Activated B cell treated with CpG ODN at 0.5 μM for 24 hours (primary cell): Measurements from ENCODE around the gene TGFBR2. TPM values are rescaled to one million over a fixed set of nuclear protein-coding genes. Genes with fewer than 3 reads are reported as not detected.

Experiments used
- ATAC-seq: fragments of 200-7000 bp; cut with Tn5 transposase; one replicate; pipeline ENCODE4 v1.10.0; 2021; ENCODE audit warnings: low read depth, mild to moderate bottlenecking, moderate library complexity
- CTCF ChIA-PET: fragments of 350-600 bp; sonication (Branson Sonifier 250); formaldehyde crosslinking; loops from one replicate; lab custom pipeline; 2021; ENCODE audit warnings: antibody characterized with exemption; lab: Charles Lee
- POLR2A ChIA-PET: fragments of 350-600 bp; sonication (Branson Sonifier 250); formaldehyde crosslinking; loops from one replicate; lab custom pipeline; 2021; ENCODE audit warnings: antibody characterized with exemption; lab: Charles Lee
- DNase-seq: peaks from one replicate; pipeline ENCODE4 v3.0.0; 2022
- H3K27ac Mint-ChIP-seq: one replicate; pipeline ENCODE4 v1.8.0; 2020; ENCODE audit warnings: mixed read lengths
- H3K27me3 Mint-ChIP-seq: one replicate; pipeline ENCODE4 v1.8.0; 2021; ENCODE audit warnings: mixed read lengths
- H3K36me3 Mint-ChIP-seq: one replicate; pipeline ENCODE4 v1.8.0; 2021; ENCODE audit warnings: low read depth, mixed read lengths
- H3K4me1 Mint-ChIP-seq: one replicate; pipeline ENCODE4 v1.8.0; 2021; ENCODE audit warnings: mixed read lengths
- H3K4me3 Mint-ChIP-seq: one replicate; pipeline ENCODE4 v1.8.0; 2020; ENCODE audit warnings: mild to moderate bottlenecking, mixed read lengths
- H3K9me3 Mint-ChIP-seq: one replicate; pipeline ENCODE4 v1.8.0; 2020; ENCODE audit warnings: mixed read lengths
- CTCF ChIP-seq: fragments of 200-600 bp; IDR thresholded peaks from one replicate; pipeline ENCODE4 v1.8.0; 2022; ENCODE audit warnings: antibody characterized with exemption, mild to moderate bottlenecking
- intact Hi-C: fragments of 100-400 bp; cut with micrococcal nuclease; formaldehyde crosslinking; loops from one replicate; pipeline ENCODE4 v1.15.1; 2024
- total RNA-seq: library from RNA; stranded (reverse); gene quantifications from 2 replicates; pipeline ENCODE4 v1.2.3, GENCODE V29; 2022

The TGFBR2 gene
- total RNA-seq, 1 donor from 2014 or later = 104 TPM

DNA sequence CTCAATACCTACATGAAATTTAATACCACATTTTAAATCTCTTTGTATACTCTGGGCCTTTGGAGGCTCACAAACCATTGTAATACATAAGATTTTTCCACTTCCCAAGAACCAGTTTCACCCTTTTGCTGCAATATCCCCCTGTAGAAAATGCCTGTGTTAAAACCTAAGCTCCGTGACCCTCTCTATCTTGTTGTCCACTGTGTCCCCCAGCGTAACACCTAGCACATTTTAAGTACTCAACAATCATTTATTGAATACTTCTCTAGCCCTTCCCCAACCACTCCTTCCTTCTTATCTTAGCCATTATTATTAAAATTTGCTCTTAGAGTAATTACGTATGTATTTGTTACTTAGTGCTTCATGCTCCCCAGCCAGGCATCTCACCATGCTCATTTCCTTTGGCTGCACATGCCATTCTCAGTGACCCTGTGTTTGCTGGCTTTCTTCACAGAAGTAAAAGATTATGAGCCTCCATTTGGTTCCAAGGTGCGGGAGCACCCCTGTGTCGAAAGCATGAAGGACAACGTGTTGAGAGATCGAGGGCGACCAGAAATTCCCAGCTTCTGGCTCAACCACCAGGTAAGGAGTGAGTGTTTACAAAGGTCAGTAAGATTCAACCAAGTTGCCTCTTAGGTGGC is 81.6 kb downstream of the TGFBR2 start:
- DNase-seq = no peak
- peak overlapping the region; percentile 80 for H3K27ac Mint-ChIP-seq
- H3K4me1 Mint-ChIP-seq = peaks cover 66% of the 10 kb centered on the region
- peaks cover 93% of the 10 kb centered on the region for H3K36me3 Mint-ChIP-seq
- ChIA-PET CTCF (interaction anchor here (1.3 to 3.0 kb wide), 2 partner anchors 59 to 83 kb away, joined by 3 to 8 read pairs; no protein-coding TSS in a partner anchor), POLR2A (interaction anchor here (0.9 to 1.4 kb wide), 3 partner anchors 50 to 82 kb away, joined by 3 to 4 read pairs (median 3); partner anchors contain the start of gene TGFBR2)
- no peak for TF ChIP-seq CTCF
- intact Hi-C loops = no loop called here
- no peak for ATAC-seq
- no peaks in the 10 kb centered on the region for H3K27me3 Mint-ChIP-seq
- H3K4me3 Mint-ChIP-seq = no peak overlapping the region
- no peaks in the 10 kb centered on the region for H3K9me3 Mint-ChIP-seq

GRCh38 chr3:30688776-30689641 is 82.6 kb downstream of the TGFBR2 start:
- intact Hi-C loops = no loop called here
- H3K9me3 Mint-ChIP-seq = no peaks in the 10 kb centered on the region
- POLR2A ChIA-PET = interaction anchor here (0.9 to 1.4 kb wide), 4 partner anchors 33 to 83 kb away, joined by 3 to 4 read pairs (median 3); partner anchors contain the start of gene TGFBR2
- peaks cover 93% of the 10 kb centered on the region for H3K36me3 Mint-ChIP-seq
- TF ChIP-seq CTCF = no peak
- CTCF ChIA-PET = interaction anchor here (1.3 to 3.0 kb wide), 2 partner anchors 60 to 84 kb away, joined by 3 to 8 read pairs; no protein-coding TSS in a partner anchor
- no peaks in the 10 kb centered on the region for H3K27me3 Mint-ChIP-seq
- no peak overlapping the region for H3K4me3 Mint-ChIP-seq
- DNase-seq (no peak), ATAC-seq (no peak)
- peak overlapping the region; percentile 91 for H3K27ac Mint-ChIP-seq
- H3K4me1 Mint-ChIP-seq = peaks cover 66% of the 10 kb centered on the region

- Mint-ChIP-seq H3K4me1 (peaks cover 61% of the 10 kb centered on the region), H3K36me3 (peaks cover 93% of the 10 kb centered on the region), H3K27ac (peak overlapping the region; percentile 91), H3K9me3 (no peaks in the 10 kb centered on the region), H3K27me3 (no peaks in the 10 kb centered on the region), H3K4me3 (no peak overlapping the region)
- intact Hi-C loops = loop anchor here (5.0 to 10.0 kb wide), 3 partner anchors 62 to 675 kb away; no protein-coding TSS in a partner anchor
- CTCF ChIA-PET = interaction anchor here (3.0 kb wide), 1 partner anchor 61 kb away, joined by 8 read pairs; no protein-coding TSS in a partner anchor
- POLR2A ChIA-PET = interaction anchor here (1.1 kb wide), 1 partner anchor 84 kb away, joined by 4 read pairs; the partner anchor contains the start of gene TGFBR2
- DNase-seq = no peak
- no peak for ATAC-seq
- no peak for TF ChIP-seq CTCF
Observed at GRCh38 chr3:30690199-30690598, 83.8 kb downstream of the TGFBR2 start.

- ChIA-PET POLR2A (interaction anchor here (1.3 kb wide), 1 partner anchor 85 kb away, joined by 7 read pairs; the partner anchor contains the start of gene TGFBR2), CTCF (interaction anchor here (0.7 to 3.6 kb wide), 9 partner anchors 62 to 649 kb away, joined by 3 to 44 read pairs (median 5); no protein-coding TSS in a partner anchor)
- ATAC-seq (no peak), DNase-seq (no peak)
- no peak for TF ChIP-seq CTCF
- peak overlapping the region; percentile 91 for H3K27ac Mint-ChIP-seq
- H3K27me3 Mint-ChIP-seq = no peaks in the 10 kb centered on the region
- H3K4me1 Mint-ChIP-seq = peaks cover 70% of the 10 kb centered on the region
- intact Hi-C loops = loop anchor here (5.0 to 10.0 kb wide), 3 partner anchors 61 to 677 kb away; no protein-coding TSS in a partner anchor
- peaks cover 93% of the 10 kb centered on the region for H3K36me3 Mint-ChIP-seq
- H3K4me3 Mint-ChIP-seq = no peak overlapping the region
- H3K9me3 Mint-ChIP-seq = no peaks in the 10 kb centered on the region
Observed at GRCh38 chr3:30691249-30691880, 85.0 kb downstream of the TGFBR2 start.
